CD4-positive, alpha-beta T cell treated with Interleukin-6 for 4 hours (primary cell): ENCODE data around the gene TBC1D8.

Experiments
- DNase-seq: peaks from one replicate; pipeline ENCODE4 v3.0.0-alpha.2; 2020; ENCODE audit warnings: mixed read lengths

Gene TBC1D8

DNA sequence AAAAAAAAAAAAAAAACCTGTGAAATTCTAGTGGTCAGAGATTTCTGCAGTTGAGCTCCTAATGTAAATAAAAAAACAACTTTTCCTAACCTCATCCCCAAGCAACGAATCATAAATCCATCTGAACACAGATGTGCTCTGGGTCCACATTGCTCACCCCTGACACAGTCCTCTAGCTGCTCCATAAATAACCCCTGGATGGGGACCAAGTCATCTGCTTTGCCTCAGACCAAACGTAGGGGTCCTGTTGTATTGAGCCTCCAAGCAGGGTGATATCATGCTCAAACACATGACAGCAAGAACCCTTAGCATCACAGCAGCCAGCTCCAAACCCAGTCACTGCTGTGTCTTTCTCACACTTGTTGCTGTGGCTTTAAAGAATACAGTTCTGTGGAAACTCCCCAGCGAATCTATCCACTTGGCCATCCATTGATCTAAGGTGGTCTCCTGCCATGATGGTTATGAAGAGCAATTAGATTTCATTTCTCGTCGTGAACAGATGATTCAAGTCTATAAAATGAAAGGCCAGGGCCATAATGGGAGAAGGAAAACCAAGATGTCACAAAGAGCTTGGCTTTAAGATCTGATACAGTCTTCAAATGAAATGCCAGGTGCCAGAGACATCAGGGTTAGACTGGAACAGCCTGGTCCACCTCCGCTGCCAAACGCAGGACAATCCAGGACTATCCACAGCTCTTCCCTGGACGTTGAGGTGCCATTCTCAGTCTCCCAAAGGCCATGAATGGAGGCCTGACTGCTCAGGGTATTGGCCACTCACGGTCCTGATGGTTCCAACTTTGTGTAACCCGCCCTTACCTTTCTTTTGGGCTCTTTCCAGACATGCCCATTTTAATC, 39.0 kb downstream of the TBC1D8 start:
- no peak for DNase-seq

DNA sequence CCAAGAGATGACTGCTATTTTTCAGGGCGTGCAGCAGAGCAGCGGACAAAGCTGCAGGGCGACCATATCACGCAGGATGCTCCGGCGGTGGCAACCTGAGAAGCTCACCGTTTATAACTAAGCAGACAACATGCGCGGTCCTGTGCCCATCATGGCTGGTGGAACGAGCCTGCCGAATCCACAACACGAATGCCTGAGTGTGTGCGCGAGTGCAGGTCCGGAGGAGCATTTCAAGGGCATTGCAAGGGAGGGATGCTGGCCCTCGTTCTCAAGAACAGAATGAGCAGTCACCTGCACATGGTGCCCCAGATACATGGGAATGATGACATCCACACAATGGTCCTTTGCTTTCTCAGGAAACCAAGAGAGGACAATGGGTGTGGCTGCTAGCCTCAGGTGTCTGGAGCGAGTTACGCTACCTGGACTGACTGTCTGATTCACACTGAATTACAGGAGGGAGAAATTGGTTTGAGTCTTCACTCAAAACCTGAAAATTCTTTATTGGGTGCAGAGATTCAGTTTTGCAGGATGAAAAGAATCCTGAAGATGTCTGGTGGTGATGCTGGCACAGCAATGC, 39.8 kb downstream of the TBC1D8 start:
- DNase-seq = no peak

DNA sequence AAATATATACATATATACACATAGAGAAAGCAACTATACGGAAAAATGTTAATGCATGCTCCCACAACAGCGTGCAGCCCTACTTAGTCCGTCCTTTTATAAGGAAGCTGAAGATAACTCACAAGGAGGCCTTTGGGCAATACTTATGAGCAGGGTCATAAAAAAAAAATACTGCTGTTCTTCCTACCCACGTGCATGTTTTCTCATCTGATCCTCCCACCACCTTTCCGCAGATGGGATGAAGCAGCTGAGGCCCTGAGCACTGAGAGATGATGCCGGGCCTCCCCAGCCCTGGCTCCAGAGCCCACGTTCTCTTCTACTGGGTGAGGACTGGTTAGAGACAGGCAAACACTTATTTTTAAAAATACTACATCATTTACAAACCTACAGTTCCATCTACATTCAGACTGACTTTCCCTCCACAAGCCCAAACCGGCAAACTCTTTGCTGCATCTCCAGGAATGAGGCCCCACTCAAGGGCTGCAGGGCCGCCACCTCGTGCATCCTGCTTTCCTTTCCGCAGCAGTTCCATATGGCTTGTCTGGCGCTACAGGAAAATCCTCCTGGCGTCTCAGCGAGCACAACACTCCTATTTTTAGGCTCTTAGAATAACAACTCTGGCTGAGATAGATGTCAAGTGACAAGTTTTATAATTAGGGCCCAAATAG, 41.6 kb downstream of the TBC1D8 start:
- no peak for DNase-seq

DNA sequence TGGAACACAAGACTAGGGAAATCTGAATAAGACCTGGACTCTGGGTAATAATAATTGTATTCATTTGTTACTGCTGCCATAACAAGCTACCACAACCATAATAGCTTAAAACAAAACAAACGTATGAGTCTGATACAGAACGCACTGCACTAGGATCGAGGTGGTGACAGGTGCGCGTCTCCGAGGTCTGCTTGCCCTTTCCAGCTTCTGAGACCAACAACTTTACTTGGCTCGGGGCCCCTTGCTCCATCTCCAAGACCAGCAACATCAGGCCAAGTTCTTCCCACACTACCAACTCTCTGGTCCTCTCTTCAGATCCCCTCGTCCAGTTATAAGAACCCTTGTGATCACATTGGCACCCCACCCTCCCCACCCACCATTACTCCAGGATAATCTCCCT, 42.8 kb downstream of the TBC1D8 start:
- no peak for DNase-seq

DNA sequence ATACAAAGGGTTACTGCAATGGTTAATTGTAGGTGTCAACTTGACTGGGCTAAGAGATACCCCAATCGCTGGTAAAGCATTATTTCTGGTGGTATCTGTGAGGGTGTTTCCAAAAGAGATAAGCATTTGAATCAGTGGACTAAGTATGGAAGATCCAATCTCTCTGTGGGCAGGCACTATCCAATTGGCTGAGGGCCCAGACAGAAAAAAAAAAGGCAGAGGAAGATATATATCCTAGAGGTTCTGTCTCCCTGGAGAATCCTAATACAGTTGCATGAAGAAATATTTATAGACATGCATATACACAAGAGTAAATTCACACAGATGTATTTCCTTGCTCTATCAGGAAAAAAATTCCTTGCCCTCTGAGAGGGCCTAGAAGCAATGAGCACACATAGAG, 43.9 kb downstream of the TBC1D8 start:
- DNase-seq = no peak

DNA sequence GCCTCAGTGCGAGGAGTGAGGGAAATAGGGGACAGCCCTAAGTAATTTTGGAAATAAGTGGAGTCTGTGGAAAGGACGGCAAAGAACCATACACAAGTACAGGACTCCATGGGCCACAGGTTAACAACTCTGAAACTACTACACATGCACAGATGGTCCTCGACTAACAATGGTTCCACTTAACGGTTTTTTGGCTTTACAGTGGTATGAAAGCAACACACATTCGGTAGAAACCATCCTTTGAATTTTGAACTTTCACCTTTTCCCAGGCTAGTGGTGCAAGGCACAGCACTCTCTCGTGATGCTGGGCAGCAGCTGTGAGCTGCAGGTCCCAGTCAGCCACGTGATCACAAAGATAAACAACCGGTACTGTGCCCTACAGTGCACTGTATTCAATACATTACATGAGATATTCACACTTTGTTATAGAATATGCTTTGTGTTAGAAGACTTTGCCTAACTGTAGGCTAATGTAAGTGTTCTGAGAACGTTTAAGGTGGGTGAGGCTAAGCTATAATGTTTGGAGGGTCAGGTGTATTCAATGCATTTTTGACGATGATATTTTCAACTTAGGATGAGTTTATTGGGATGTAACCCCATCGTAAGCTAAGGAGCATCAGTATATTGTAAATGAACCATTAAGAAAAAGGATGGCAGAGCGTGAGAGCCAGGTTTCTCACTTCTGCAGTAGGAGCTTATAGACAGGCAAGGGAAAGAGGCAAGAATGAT, 44.6 kb downstream of the TBC1D8 start:
- DNase-seq = no peak

DNA sequence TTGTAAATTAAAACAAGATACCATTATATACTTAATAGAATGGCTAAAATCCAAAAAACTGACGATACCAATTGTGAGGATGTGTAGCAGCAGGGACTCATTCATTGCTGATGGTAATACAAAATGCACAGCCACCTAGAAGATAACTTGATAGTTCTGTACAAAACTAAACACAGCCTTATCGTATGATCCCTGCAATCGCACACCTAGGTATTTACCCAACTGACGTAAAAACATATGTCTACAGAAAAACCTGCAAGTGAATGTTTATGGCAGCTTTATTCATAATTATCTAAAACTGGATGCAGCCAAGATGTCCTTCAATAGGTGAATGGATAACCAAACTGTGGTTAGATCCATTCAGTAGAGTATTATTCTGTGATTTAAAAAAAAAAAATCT, 45.5 kb downstream of the TBC1D8 start:
- DNase-seq = no peak

DNA sequence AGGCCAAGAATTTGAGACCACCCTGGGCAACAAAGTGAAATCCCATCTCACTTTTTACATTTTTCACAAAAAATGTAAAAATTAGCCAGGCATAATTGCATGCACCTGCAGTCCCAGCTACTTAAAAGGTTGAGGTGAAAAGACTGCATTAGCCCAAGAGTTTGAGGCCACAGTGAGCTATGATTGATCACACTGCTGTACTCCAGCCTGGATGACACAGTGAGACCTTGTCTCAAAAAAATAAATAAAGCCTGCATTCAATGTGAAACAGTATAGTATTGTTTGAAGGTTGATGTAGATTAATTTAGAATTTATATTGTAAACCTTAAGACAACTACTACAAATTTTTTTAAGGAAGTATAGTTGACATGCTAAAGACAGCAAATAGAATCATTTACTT, 53.5 kb downstream of the TBC1D8 start:
- no peak for DNase-seq

DNA sequence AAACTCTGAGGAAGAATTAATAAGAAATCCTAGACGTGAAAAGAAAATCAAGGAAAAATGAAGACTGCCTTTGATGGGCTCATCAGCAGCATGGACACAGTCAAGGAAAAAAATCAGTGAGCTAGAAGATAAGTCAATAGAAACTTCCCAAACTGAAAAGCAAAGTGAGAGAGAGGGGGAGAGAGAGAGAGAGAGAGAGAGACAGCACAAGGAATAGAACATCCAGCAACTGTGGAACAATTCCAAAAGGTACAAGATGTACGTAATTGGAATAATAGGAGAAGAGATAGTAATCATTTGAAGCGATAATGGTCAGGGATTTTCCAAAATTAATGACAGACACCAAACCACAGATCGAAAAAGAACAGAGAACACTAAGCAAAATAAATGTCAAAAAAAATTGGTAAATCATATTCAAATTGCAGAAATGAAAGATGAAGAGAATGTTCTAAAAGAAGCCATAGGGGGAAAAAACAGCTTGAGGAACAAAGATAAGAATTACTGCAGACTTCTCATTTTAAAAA, 54.5 kb downstream of the TBC1D8 start:
- no peak for DNase-seq

DNA sequence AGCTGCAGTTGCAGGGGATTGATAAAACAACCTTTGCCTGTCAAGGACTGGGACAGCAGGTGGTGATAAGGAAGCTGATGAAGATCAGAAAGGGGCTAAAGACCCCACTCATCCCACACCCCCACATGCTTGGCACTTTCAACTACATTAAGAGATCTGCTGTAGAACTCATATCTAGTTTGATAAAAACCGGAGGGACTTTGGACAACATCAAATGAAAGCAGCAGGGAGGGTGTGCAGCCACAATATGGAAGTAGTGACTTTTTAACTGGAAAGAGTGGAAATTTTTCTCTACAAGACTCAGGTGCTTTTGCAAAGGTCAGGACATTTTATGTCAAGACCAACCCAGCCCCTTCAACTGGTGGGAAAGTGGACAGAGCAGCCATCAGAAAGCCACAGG, 56.8 kb downstream of the TBC1D8 start:
- no peak for DNase-seq

DNA sequence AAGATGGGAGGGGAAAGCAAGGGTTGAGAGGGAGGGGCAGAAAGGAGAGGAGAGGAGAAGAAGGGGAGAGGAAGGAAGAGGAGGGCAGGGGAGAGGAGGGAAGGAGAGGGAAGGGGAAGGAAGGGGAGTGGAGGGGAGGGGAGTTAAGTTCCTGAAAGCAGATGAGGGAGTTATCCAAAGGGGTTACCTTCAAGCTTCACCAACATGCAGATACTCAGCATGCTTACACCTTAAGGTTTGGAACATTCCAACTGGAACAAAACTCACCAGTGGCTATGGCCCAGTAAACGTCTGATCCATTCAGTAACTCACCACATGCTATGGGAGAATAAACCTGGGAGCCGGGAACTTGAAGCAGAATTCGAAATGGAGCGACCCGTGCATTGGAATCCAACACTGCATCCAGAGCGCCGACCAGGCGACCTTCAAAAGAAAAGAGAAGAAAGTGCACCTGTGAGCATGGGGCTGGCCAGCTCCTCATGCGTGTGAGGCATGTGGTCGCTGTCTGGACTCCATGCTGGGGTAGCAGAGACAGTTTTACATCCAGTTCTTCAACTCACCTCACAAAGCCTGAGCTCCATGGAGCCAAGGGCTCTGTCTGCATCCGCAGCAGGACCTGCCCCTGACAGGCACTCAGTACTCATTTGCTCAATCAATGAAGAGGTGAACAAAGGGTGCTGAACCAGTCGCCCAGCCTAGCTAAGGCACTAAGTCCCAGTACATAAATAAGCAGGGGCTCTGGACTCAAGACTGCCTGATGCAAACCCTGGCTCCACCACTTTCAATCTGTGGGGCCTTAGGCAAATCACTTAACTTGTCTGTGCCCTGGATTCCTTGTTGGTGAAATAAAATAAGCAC, 61.0 kb downstream of the TBC1D8 start:
- no peak for DNase-seq

DNA sequence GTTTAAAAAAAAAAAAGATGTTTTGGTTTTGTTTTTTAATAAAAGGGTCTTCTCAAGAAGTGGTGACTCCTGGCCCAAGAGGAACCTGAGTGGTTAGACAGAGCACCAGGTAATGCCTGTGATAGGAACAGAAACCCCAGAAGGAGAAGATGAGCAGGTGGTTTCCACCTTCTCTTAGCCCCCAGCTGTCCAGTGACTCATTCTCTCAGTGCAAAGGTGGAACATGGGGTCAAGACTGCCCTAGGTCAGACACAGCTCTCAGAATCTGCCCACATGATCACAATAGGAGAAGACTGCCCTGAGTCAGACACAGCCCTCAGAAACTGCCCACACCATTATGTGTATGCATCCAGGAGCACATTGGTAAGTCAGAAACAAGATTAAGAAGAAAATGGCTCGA, 61.8 kb downstream of the TBC1D8 start:
- no peak for DNase-seq

DNA sequence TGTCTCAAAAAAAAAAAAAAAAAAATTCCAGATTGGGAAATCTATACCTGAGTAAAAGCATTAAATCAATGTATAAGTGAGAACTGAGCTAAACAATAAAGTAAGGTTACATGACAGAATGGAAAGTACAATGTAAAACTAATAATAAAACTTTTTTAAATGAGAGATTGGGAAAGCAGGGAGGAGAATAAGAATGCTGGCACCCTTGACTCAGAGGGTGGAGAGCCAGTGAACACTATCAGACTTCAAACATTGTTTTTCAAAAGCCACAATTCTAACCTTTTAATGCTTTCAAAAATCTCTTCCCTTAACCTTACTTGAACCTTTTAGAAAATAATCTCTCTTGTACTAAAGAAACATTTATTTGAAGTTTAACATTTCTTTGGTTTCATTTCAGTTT, 63.5 kb downstream of the TBC1D8 start:
- no peak for DNase-seq

DNA sequence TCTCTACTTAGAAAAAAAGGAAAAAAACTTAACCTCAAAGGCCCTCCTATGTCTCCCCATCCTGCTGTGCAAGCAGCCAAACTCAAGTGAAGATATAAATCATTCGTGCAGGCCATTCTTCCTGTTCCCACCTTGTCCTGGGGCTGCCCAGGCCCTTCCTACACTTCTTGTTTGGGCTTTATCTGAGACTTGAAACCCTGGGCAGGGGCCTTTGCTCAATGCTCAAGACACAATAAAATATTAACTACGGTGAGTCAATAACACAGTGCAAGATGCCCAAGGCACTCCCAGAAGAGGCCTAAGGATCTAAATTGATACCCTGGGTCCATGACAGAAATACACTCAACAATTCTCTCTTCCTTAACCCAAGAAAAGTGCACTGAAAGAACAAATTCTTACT, 67.6 kb downstream of the TBC1D8 start:
- no peak for DNase-seq

DNA sequence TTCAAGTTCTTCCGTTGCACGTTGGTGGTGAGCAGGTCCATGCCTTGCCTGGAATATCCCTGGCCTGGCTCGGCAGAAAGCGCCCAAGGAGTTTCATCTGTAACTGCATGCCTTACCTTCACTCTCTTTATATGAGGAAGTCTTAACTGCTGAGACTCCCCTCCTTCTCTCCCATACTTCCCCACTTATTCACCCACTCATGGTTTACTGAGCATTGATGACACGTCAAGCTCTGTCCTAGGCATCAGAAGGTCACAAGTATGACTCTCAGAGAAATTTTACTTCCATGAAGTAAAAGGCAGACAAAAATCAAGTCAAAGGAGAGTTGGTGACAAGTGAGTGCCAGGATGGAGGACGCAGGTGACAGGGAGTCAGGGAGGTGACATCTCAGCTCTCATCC, 68.2 kb downstream of the TBC1D8 start:
- no peak for DNase-seq

DNA sequence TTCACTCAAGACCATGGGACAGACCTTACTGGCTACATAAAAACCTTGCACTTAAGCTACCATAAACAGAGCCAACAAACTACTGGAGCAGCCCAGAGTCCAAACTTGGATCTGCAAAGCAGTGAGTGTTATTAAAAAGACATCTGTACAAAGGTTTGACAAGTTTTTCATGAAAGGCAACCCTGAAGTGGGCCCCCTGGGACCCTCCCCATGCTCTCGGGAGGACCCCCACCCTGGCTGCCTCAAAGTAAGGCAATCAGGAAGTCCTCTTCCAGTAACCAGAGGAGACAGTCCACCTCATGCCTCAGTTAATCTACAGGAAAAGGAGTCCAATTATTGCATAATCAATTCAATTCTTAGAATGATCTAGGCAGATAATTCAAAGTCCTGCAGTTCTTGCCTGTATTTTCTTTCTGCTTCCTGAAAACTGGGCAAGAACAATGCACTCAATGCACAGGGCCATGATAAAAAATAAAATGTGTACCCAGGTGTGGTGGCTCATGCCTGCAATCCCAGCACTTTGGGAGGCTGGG, 69.7 kb downstream of the TBC1D8 start:
- DNase-seq = no peak

DNA sequence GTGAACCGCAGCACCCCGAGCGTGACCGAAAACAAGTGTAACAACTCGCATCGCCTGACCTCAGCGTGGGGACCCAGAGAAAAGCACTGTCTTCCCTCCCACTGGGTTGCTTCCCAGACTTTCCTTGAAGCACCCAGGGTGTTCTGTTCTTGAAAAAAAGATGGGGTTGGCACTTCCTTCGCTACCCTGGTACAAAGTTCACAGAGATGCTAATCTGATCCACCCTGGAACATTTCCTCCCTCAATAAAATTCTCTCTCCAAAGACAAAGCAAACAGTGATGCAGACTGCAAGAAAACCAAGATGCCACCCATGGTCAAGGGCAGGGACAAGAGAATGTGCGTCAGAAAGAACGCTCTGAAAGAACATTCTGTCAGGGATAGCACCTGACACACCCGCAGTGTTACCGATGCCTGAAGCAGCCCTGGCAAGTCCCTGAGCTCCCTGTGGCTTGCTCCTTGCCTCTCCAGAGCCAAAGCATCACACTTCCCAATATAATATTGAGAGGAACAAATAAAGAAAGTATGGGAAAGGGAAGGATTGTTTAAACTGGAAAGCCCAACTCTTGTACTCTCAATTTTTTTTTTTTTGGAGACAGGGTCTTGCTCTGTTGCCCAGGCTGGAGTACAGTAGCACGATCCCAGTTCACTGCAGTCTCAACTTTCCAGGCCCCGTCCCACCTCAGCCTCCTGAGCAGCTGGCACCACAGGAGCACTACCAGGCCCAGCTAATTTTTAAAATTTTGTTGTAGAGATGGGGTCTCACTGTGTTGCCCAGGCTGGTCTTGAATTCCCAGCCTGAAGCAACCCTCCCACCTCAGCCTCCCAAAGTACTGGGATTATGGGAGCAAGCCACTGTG, 70.7 kb downstream of the TBC1D8 start:
- no peak for DNase-seq

DNA sequence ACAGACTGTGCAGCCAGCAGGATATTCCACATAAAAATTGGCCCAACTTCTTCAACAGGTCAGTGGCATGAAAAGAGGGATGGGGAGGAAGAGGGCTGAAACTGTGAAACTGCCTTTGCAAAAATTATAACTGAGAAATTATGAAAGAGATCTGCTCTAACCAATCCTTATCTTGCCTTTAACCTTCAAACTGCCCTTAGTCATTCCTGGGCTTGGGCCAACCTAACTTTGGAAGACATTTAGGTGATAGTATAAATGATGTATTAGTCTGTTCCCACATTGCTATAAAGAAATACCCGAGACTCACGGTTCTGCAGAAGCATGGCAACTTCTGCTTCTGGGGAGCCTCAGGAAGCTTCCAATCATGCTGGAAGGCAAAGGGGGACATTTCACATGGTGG, 74.6 kb downstream of the TBC1D8 start:
- no peak for DNase-seq

DNA sequence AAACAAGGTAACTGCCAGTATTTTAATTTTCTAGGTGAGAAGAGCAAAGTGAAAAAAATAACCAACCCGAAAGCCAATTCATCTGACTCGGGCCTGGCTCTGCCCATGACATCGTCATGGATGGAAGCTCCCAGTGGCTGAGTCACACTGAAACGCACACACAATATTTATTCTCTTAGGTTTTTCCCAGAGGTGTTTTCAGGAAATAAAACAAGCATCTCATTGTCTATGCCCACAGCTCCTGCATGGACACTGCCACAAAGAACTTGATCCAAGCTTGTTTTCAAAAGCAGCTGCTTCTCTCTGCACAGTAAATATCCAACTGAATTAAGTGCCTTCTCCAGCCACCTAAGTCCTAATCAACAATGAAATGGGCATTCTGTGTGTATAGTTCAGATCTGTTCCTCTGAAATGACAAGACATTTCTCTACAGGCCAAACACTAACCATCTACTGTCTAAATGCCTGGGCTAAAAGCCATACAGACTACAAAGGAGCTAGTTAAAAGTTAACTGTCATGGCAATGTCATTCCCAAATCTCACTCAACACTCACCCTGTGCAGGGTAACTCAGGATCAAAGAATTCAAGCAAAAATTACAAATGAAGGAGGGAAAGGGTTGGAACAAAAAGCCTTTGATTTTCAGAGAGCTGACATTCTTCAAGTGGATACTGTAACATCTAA, 86.2 kb downstream of the TBC1D8 start:
- DNase-seq = no peak

DNA sequence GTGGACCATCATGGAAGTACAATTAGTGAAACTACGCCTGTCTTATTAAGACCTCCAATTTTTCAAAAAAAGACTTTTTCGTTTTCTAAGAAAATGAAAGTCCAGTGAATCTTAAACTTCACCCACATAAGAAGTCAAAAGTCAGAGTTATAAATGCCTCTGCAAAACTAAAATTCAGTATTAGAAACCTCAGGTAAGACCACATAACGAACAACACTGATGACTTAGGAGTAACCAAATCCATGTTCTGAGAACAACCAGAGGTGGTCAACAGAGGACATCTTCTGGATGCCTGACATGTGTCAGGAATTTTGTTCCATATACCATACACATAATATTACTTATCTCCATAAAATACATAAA, 86.7 kb downstream of the TBC1D8 start:
- no peak for DNase-seq

DNA sequence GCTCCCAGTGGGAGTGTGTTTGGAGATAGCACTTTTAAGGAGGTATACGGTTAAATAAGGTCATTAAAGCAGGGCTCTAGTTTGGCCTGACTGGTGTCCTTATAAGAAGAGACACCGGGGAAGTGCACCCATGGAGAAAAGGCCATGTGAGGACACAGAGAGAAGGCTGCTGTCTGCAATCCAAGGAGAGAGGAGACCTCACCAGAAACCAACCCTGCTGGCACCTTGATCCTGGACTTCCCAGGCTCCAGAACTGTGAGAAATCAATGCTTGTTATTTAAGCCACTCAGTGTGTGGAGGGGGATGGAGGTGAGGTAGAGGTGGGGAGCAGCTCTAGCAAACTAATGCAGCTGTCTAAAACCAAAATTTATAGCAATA, 87.1 kb downstream of the TBC1D8 start:
- DNase-seq = no peak
